Epithelial cell of proximal tubule (primary cell): ENCODE data around the gene RBM33. TPM values are rescaled to one million over a fixed set of nuclear protein-coding genes. Genes with fewer than 3 reads are reported as not detected.
A peak's percentile ranks its signal among the peaks of the same experiment; 100 is the strongest.

Experiments used
- DNase-seq: peaks from one replicate; pipeline ENCODE4 v3.0.0-alpha.2; 2011; ENCODE audit warnings: low read depth
- H3K4me3 ChIP-seq: 2 replicates; pipeline ENCODE4 v1.5.1; 2011; ENCODE audit warnings: low read depth, mild to moderate bottlenecking, low read length
- CTCF ChIP-seq: conservative IDR thresholded peaks from 2 replicates; pipeline ENCODE4 v1.5.1; 2012; ENCODE audit warnings: low read depth, mild to moderate bottlenecking, low read length
- total RNA-seq: library from RNA; depleted of rRNA; stranded (reverse); fragments of >200 nt; gene quantifications from 2 replicates; pipeline ENCODE4 v1.2.3, GENCODE V29; 2015

RBM33 gene
- total RNA-seq, 1 donor from 2014 or later: 18.0 TPM

GRCh38 chr7:155806096-155806871, 161.8 kb downstream of the RBM33 start:
- no peak for DNase-seq
- no peak overlapping the region for H3K4me3 ChIP-seq
- no peak for TF ChIP-seq CTCF

GRCh38 chr7:155807065-155807671, 162.7 kb downstream of the RBM33 start:
- no peak for TF ChIP-seq CTCF
- DNase-seq: no peak
- no peak overlapping the region for H3K4me3 ChIP-seq

- no peak for TF ChIP-seq CTCF
- H3K4me3 ChIP-seq: peak overlapping the region; percentile 68
- peak; percentile 63 for DNase-seq
These were observed 163.5 kb downstream of the RBM33 start for GRCh38 chr7:155807789-155808548.

GRCh38 chr7:155808549-155809331, 164.3 kb downstream of the RBM33 start:
- no peak for TF ChIP-seq CTCF
- H3K4me3 ChIP-seq: peak overlapping the region; percentile 68
- no peak for DNase-seq

- TF ChIP-seq CTCF: no peak
- peak overlapping the region; percentile 68 for H3K4me3 ChIP-seq
- no peak for DNase-seq
These were observed 165.0 kb downstream of the RBM33 start for GRCh38 chr7:155809332-155809946.
